PC-3 (cell line): ENCODE measurements around the gene TBC1D13.

Experiments
- CTCF ChIP-seq: fragments of 300-600 bp; sonication (generic); conservative IDR thresholded peaks from 2 replicates; pipeline ENCODE4 v1.5.1; 2017; ENCODE audit warnings: antibody characterized with exemption, low read depth, mild to moderate bottlenecking, low read length
- EZH2 ChIP-seq: fragments of 300-600 bp; sonication (generic); IDR thresholded peaks from one replicate; pipeline ENCODE4 v1.6.1; 2017; ENCODE audit warnings: antibody characterized with exemption, mild to moderate bottlenecking, low read length; ENCODE audit not compliant: unreplicated experiment

- TF ChIP-seq CTCF (no peak), EZH2 (no peak)
Measured at GRCh38 chr9:128835246-128836210, 48.5 kb downstream of the TBC1D13 start.
